Body of pancreas (tissue), 4 donors: Measurements from ENCODE around the gene BARHL1.

Source experiments
- POLR2A ChIP-seq, 3 donors: fragments of 450-650 bp; IDR thresholded peaks; one replicate each; pipeline ENCODE4 v1.6.1; 2016; ENCODE audit warnings: antibody characterized with exemption in 3 of 3, mild to moderate bottlenecking in 2 of 3
- TF ChIP-seq, protein P1 (sequence below), 7 experiments: fragments of 450-650 bp in 4 of 7; fragments of 200-600 bp in 3 of 7; sonication (generic) in 3 of 7; IDR thresholded peaks; one replicate each; pipeline ENCODE4 v1.5.1; 2016 to 2019; ENCODE audit warnings: antibody characterized with exemption in 7 of 7

DNA sequence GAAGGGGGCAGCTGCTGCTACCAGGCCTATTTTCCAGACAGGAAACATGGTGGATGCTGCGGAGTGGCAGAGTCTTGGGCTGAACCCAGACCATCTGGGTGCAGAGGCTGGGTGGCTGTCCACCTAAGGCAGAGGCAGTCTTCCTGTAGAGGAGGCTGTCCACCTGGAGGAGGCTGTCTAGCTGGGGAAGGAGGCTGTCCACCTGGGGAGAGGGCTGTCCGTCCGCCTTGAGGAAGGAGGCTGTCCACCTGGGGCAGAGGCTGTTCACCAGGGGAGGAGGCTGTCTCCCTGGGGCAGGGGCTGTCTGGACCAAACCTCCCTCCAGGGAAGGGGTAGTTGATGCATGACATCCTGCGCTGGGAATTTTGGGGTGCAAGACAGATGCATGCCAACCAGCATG lies 39.2 kb upstream of the BARHL1 start:
- TF ChIP-seq, protein P1, sequence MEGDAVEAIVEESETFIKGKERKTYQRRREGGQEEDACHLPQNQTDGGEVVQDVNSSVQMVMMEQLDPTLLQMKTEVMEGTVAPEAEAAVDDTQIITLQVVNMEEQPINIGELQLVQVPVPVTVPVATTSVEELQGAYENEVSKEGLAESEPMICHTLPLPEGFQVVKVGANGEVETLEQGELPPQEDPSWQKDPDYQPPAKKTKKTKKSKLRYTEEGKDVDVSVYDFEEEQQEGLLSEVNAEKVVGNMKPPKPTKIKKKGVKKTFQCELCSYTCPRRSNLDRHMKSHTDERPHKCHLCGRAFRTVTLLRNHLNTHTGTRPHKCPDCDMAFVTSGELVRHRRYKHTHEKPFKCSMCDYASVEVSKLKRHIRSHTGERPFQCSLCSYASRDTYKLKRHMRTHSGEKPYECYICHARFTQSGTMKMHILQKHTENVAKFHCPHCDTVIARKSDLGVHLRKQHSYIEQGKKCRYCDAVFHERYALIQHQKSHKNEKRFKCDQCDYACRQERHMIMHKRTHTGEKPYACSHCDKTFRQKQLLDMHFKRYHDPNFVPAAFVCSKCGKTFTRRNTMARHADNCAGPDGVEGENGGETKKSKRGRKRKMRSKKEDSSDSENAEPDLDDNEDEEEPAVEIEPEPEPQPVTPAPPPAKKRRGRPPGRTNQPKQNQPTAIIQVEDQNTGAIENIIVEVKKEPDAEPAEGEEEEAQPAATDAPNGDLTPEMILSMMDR (IDR thresholded peaks at IDR 0.05): no peak
- no peak for TF ChIP-seq POLR2A (IDR thresholded peaks at IDR 0.05)
